AG09309 (cell line): Measurements from ENCODE around the gene RBFOX2.

Experiments
- DNase-seq: peaks from one replicate; pipeline ENCODE4 v3.0.0-alpha.2; 2010; ENCODE audit warnings: low read depth
- H3K4me3 ChIP-seq: 2 replicates; pipeline ENCODE4 v1.5.1; 2011; ENCODE audit warnings: mild to moderate bottlenecking, low read depth, low read length, moderate library complexity; ENCODE audit not compliant: control insufficient read depth
- TF ChIP-seq, protein P1 (sequence below): IDR thresholded peaks from 2 replicates; pipeline ENCODE4 v1.5.1; 2011; ENCODE audit warnings: mild to moderate bottlenecking, low read depth, low read length, inconsistent platforms; ENCODE audit not compliant: insufficient read depth, control insufficient read depth; ENCODE audit errors: missing control alignments

The RBFOX2 gene

DNA sequence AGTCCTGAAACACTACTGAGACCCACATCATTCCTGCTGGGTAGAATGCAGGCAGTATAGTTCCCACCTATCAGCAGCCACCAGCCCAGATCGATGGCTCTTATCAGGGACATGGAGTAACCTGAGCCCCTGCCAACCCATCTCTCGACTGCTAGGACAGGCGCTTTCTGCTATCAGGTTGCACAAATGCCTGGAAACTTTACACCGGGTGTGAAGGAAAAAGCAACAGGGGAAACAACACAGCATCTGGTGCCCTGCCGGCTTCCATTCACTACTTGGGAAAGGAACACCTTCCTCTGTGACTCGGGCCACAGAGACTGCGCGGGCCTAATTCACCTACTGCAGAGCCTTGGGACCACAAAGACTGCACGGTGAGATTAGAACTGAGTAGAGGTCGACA lies 18.5 kb downstream of the RBFOX2 start:
- H3K4me3 ChIP-seq, result no peak overlapping the region
- no peak for DNase-seq
- TF ChIP-seq, protein P1, sequence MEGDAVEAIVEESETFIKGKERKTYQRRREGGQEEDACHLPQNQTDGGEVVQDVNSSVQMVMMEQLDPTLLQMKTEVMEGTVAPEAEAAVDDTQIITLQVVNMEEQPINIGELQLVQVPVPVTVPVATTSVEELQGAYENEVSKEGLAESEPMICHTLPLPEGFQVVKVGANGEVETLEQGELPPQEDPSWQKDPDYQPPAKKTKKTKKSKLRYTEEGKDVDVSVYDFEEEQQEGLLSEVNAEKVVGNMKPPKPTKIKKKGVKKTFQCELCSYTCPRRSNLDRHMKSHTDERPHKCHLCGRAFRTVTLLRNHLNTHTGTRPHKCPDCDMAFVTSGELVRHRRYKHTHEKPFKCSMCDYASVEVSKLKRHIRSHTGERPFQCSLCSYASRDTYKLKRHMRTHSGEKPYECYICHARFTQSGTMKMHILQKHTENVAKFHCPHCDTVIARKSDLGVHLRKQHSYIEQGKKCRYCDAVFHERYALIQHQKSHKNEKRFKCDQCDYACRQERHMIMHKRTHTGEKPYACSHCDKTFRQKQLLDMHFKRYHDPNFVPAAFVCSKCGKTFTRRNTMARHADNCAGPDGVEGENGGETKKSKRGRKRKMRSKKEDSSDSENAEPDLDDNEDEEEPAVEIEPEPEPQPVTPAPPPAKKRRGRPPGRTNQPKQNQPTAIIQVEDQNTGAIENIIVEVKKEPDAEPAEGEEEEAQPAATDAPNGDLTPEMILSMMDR, result no peak

DNA sequence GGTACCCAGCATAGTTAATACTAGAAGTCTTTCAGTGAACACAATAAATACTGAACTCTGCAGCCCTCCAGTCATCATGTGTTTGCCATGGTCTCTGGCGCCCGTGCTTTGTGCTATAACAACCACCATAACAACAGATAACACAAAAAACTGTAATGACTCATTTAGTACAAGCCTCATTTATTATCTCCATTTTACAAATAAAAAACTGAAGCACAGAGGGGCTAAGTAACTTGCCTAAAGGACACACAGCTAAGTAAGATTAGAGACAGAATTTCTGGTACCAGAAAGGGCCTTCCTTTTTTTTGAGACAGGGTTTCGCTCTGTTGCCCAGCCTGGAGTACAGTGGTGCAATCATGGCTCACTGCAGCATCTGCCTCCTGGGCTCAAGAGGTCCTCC lies 19.5 kb downstream of the RBFOX2 start:
- no peak overlapping the region for H3K4me3 ChIP-seq
- no peak for DNase-seq
- TF ChIP-seq, protein P1, result no peak

DNA sequence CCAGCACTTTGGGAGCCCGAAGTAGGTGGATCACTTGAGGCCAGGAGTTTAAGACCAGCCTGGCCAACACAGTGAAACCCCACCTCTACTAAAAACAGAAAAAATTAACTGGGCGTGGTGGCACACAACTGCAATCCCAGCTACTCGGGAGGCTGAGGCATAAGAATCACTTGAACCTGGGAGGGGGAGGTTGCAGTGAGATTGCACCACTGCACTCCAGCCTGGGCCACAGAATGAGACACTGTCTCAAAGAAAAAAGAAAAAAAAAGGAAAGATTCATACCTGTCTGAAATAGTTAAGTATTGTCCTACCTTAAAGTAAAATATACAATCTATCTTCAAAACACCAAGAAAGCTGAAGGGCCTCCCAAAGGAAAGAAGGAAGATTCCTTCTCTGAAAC lies 20.1 kb downstream of the RBFOX2 start:
- TF ChIP-seq, protein P1, result no peak
- no peak overlapping the region for H3K4me3 ChIP-seq
- DNase-seq, result no peak

DNA sequence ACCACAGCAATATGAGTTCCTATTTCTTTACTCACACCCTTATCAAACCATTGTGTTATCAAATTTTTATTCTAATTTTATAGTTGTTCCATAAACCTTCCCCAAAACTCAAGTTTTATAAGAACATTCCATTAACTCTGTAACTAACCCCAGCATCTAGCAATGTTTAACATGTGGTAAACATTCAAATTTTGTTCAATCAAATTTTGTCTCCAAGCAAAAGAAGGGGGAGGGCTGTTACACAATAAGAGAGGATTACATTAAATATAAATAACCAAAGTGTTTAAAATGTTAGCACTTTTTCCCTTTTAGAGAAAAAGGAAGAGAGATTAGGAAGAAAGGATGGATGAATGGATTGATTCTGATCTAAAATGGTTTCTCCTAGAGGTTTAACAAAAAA lies 20.5 kb downstream of the RBFOX2 start:
- DNase-seq, result no peak
- no peak overlapping the region for H3K4me3 ChIP-seq
- TF ChIP-seq, protein P1, result no peak

DNA sequence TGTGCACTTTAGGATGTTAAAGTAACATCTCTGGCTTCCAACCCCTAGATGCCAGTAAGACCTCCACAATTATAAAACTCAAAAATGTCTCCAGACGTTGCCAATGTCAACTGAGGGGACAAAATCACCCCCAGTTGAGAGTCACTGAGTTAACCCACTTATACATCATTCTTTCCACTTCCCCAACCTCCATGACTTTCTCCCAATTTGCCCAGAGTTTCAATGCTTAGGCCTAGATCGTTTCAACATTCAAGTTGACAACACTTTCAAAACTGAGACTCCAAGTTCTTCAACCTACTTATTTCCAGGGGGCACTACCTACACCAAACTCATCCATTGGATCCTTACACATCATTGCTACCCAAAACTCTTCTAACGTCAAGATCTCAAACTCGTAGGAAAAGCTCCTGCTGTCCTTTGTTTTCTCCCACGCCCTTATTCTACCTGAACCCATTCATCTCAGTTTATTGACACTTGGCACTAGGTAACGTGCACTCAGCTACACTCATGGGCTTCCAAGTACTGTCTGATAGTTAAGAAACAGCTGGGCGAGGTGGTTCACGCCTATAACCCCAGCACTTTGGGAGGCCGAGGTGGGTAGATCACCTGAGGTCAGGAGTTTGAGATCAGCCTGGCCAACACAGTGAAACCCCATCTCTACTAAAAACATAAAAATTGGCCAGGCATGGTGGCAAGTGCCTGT lies 24.5 kb downstream of the RBFOX2 start:
- no peak for DNase-seq
- TF ChIP-seq, protein P1, result no peak
- H3K4me3 ChIP-seq, result no peak overlapping the region

DNA sequence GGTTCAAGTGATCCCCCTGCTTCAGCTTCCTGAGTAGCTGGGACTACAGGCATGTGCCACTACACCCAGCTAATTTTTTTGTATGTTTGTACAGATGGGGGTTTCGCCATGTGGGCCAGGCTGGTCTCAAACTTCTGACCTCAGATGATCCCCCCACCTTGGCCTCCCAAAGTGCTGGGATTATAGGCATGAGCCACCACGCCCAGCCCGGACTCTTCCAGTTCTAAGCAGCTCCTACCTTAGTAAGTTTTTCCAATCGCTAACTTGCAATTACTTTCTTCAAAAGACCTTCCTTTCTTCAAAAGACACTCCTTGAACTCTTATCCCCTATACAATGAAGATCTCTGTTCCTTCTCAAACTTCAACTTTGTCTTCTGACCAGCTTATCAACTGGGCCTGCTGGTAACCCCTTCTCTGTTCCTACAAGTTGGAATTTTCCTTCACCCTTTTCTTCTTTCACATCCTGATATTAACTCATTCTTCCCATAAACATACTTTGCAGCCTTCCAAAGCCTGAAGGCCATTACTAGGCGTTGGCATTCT lies 25.8 kb downstream of the RBFOX2 start:
- DNase-seq, result no peak
- TF ChIP-seq, protein P1, result no peak

More for the DNA sequence above, 25.8 kb downstream of the RBFOX2 start:
- H3K4me3 ChIP-seq, result no peak overlapping the region
